GM19043 (cell line): Measurements from ENCODE around the gene ACO2.

Experiments used
- ATAC-seq: cut with Tn5 transposase; IDR thresholded peaks from one replicate; pipeline ENCODE4 v1.9.1; 2021; ENCODE audit warnings: low read depth; ENCODE audit not compliant: unreplicated experiment

Gene ACO2

GRCh38 chr22:41517172-41518047 is 48.5 kb downstream of the ACO2 start:
- ATAC-seq = no peak

- ATAC-seq = no peak
These were observed 49.1 kb downstream of the ACO2 start for GRCh38 chr22:41518048-41518347.

GRCh38 chr22:41521126-41521525 is 52.2 kb downstream of the ACO2 start:
- ATAC-seq = no peak

- ATAC-seq = no peak
These were observed 53.9 kb downstream of the ACO2 start for GRCh38 chr22:41522813-41523212.

- no peak for ATAC-seq
These were observed 54.7 kb downstream of the ACO2 start for GRCh38 chr22:41523464-41524221.

GRCh38 chr22:41524251-41524661 is 55.3 kb downstream of the ACO2 start:
- ATAC-seq = no peak

- ATAC-seq = no peak
These were observed 56.0 kb downstream of the ACO2 start for GRCh38 chr22:41524809-41525449.

GRCh38 chr22:41525450-41526225 is 56.7 kb downstream of the ACO2 start:
- no peak for ATAC-seq

GRCh38 chr22:41526226-41526829 is 57.4 kb downstream of the ACO2 start:
- ATAC-seq = no peak

GRCh38 chr22:41526830-41527799 is 58.2 kb downstream of the ACO2 start:
- no peak for ATAC-seq

- no peak for ATAC-seq
These were observed 59.3 kb downstream of the ACO2 start for GRCh38 chr22:41528132-41528766.

- ATAC-seq = no peak
These were observed 60.1 kb downstream of the ACO2 start for GRCh38 chr22:41528938-41529561.

- ATAC-seq = no peak
These were observed 62.2 kb downstream of the ACO2 start for GRCh38 chr22:41530890-41531714.

GRCh38 chr22:41531715-41532477 is 63.0 kb downstream of the ACO2 start:
- no peak for ATAC-seq

GRCh38 chr22:41532908-41533825 is 64.2 kb downstream of the ACO2 start:
- ATAC-seq = no peak

- no peak for ATAC-seq
These were observed 65.3 kb downstream of the ACO2 start for GRCh38 chr22:41534219-41534618.
